ENCODE data around the gene CACYBP.

The CACYBP gene

DNA sequence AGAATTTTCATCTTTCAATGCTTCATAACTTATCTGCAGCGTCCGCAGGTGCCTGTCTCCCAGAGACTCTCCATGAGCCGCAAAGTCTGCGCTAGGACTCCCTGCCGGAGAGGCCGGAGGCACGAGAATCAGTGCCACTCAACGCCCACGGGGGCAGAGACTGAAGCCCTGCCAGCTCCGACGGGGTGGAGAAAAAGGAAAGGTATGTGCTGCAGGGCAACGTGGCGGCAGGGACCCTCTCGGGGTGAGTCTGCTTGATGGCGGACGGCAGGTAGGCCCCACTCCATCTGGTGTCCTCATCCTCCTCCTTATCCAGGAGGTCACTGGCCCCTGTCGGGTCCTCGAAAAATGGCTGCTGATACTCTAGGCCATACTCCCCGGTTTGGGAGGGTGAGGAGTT lies 45.4 kb downstream of the CACYBP start:
- H3K27me3 ChIP-seq (ENCODE audit: insufficient read depth, low read length): no peaks in the 10 kb centered on the region
- H3K27ac ChIP-seq (ENCODE audit: low read length): no peak overlapping the region
- no peak overlapping the region for H3K4me3 ChIP-seq (ENCODE audit: low read length)
- no peak overlapping the region for H3K9ac ChIP-seq (ENCODE audit: low read depth, low read length)
- no peaks in the 10 kb centered on the region for H3K36me3 ChIP-seq (ENCODE audit: insufficient read depth, low read depth, low read length)
- no peaks in the 10 kb centered on the region for H3K4me1 ChIP-seq (ENCODE audit: insufficient read depth, low read length)
- H3K9me3 ChIP-seq (ENCODE audit: insufficient read depth, low read depth, low read length): no peaks in the 10 kb centered on the region

DNA sequence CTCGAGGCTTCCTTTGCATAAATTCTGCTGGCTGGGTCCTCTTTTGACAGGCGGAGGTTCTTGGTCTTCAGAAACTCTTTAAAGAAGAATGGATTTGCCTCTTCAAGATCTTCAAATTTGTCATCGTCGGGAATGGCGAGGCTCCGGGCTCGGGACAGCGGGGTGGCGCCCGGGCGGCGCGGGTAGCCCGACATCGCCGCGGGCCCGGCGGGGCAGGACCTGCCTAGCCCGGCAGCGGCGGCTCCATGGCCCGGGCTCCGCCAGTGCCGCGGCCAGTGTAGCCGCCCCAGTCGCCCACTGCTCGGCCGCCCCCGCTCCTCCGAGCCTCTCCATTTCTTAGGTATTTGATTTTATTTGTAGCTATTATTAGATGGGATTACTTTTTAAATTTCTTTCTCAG lies 45.8 kb downstream of the CACYBP start:
- Histone ChIP-seq H3K36me3 (ENCODE audit: insufficient read depth, low read depth, low read length) (no peaks in the 10 kb centered on the region), H3K4me3 (ENCODE audit: low read length) (no peak overlapping the region), H3K4me1 (ENCODE audit: insufficient read depth, low read length) (no peaks in the 10 kb centered on the region), H3K27ac (ENCODE audit: low read length) (no peak overlapping the region), H3K9me3 (ENCODE audit: insufficient read depth, low read depth, low read length) (no peaks in the 10 kb centered on the region), H3K9ac (ENCODE audit: low read depth, low read length) (no peak overlapping the region), H3K27me3 (ENCODE audit: insufficient read depth, low read length) (no peaks in the 10 kb centered on the region)

DNA sequence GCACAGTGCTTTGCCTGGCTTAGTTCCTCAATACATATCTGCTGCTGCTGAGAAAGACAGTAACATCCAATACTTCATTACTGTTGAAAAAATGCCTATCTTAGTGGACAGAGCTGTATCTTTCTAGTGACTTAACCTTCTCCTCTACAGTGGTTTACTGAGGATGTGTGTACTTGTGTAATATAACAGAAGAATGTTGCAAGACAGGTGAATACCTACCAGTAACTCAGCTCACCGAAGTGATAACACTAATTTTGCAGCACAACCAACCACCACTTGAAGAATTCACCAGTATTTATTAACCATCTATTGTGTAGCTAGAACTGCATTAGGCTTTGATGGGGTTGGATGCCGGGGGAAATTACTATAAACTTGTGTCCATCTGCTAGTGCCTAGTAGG lies 51.2 kb downstream of the CACYBP start:
- H3K9me3 ChIP-seq (ENCODE audit: insufficient read depth, low read depth, low read length): no peaks in the 10 kb centered on the region
- no peaks in the 10 kb centered on the region for H3K4me1 ChIP-seq (ENCODE audit: insufficient read depth, low read length)
- H3K4me3 ChIP-seq (ENCODE audit: low read length): no peak overlapping the region
- H3K36me3 ChIP-seq (ENCODE audit: insufficient read depth, low read depth, low read length): no peaks in the 10 kb centered on the region
- H3K9ac ChIP-seq (ENCODE audit: low read depth, low read length): no peak overlapping the region
- H3K27ac ChIP-seq (ENCODE audit: low read length): no peak overlapping the region
- no peaks in the 10 kb centered on the region for H3K27me3 ChIP-seq (ENCODE audit: insufficient read depth, low read length)

DNA sequence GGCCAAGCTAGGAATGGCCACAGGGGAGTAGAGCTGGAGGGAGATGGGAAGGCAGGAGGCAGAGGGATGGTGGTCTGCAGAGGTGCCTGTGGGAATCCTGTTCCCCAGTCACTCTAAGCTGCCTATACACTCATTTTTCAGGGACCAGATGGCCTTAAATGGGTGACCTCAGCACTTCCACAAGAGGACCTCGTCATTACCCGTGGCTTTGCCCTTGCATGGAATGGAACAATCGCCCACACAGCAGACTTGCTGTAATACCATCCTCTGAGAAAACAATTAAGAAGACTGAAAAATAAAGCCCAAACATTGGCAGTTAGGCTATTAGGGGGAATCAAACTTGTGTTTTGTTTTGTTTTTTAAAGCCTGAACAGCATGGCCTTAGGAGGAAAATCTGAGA lies 55.0 kb downstream of the CACYBP start:
- Histone ChIP-seq H3K9me3 (ENCODE audit: insufficient read depth, low read depth, low read length) (no peaks in the 10 kb centered on the region), H3K4me3 (ENCODE audit: low read length) (no peak overlapping the region), H3K36me3 (ENCODE audit: insufficient read depth, low read depth, low read length) (no peaks in the 10 kb centered on the region), H3K27ac (ENCODE audit: low read length) (no peak overlapping the region), H3K27me3 (ENCODE audit: insufficient read depth, low read length) (no peaks in the 10 kb centered on the region), H3K4me1 (ENCODE audit: insufficient read depth, low read length) (no peaks in the 10 kb centered on the region), H3K9ac (ENCODE audit: low read depth, low read length) (no peak overlapping the region)

All from iPS-20b (cell line).